SK-N-SH (cell line): ENCODE data around the gene DNAH1.

Experiments used
- EP300 ChIP-seq, 2 experiments: IDR thresholded peaks; 2 replicates each; pipeline versions ENCODE4 v1.4.0 to v1.6.1; 2012; ENCODE audit warnings: borderline replicate concordance in 1 of 2, low read depth in 1 of 2, low read length in 1 of 2
- GABPA ChIP-seq: IDR thresholded peaks from 2 replicates; pipeline ENCODE4 v1.4.0; 2012; ENCODE audit warnings: low read depth, mild to moderate bottlenecking
- NRF1 ChIP-seq: IDR thresholded peaks from 2 replicates; pipeline ENCODE4 v1.6.1; 2012; ENCODE audit warnings: low read depth, mild to moderate bottlenecking, low read length

GRCh38 chr3:52405601-52406110, 89.5 kb downstream of the DNAH1 start:
- TF ChIP-seq GABPA (no peak), EP300 (IDR thresholded peaks at IDR 0.05; ENCODE audit: borderline replicate concordance in 1 of 2, low read depth in 1 of 2, low read length in 1 of 2) (no peak), NRF1 (no peak)
